Osteoblast (primary cell): ENCODE measurements around the gene CNKSR2. TPM values are rescaled to one million over a fixed set of nuclear protein-coding genes. Genes with fewer than 3 reads are reported as not detected.
"Not testable (repeated sequence)": the region's sequence is repeated elsewhere in the genome, so short reads cannot be mapped to it uniquely, and the experiment has no call there.

Experiments
- DNase-seq: peaks from one replicate; pipeline ENCODE4 v3.0.0; 2011; ENCODE audit warnings: low spot score, mixed read lengths; ENCODE audit not compliant: insufficient read length; ENCODE audit errors: missing footprints
- H2AFZ ChIP-seq: 2 replicates; pipeline ENCODE4 v1.6.0; 2011; ENCODE audit warnings: mild to moderate bottlenecking, low read length
- H3K27ac ChIP-seq: 2 replicates; pipeline ENCODE4 v1.5.1; 2011; ENCODE audit warnings: mild to moderate bottlenecking, low read depth, low read length, moderate library complexity
- H3K27me3 ChIP-seq: 2 replicates; pipeline ENCODE4 v1.6.0; 2012; ENCODE audit warnings: mild to moderate bottlenecking, control low read depth, inconsistent platforms, low read length, moderate library complexity; ENCODE audit not compliant: insufficient read depth
- H3K36me3 ChIP-seq: 2 replicates; pipeline ENCODE4 v1.5.1; 2011; ENCODE audit warnings: mild to moderate bottlenecking, low read length, control low read depth, moderate library complexity; ENCODE audit not compliant: insufficient read depth
- H3K4me1 ChIP-seq: 2 replicates; pipeline ENCODE4 v1.5.1; 2011; ENCODE audit warnings: mild to moderate bottlenecking, low read length, control low read depth, moderate library complexity; ENCODE audit not compliant: insufficient read depth
- H3K4me2 ChIP-seq: 2 replicates; pipeline ENCODE4 v1.6.0; 2011; ENCODE audit warnings: mild to moderate bottlenecking, low read length; ENCODE audit not compliant: insufficient read depth
- H3K4me3 ChIP-seq: fragments of 200-600 bp; sonication (generic); 3 replicates; pipeline ENCODE4 v1.5.1; 2012; ENCODE audit warnings: mild to moderate bottlenecking, low read length, inconsistent platforms; ENCODE audit not compliant: insufficient read depth
- H3K79me2 ChIP-seq: 2 replicates; pipeline ENCODE4 v1.6.0; 2012; ENCODE audit warnings: mild to moderate bottlenecking, low read length, control low read depth, inconsistent platforms; ENCODE audit not compliant: insufficient read depth
- H3K9me3 ChIP-seq: 2 replicates; pipeline ENCODE4 v1.5.1; 2011; ENCODE audit warnings: low read depth, low read length, control low read depth
- H4K20me1 ChIP-seq: 2 replicates; pipeline ENCODE4 v1.6.0; 2012; ENCODE audit warnings: mild to moderate bottlenecking, low read length, control low read depth; ENCODE audit not compliant: insufficient read depth
- total RNA-seq: library from RNA; depleted of rRNA; stranded (reverse); fragments of >200 nt; gene quantifications from 2 replicates; pipeline ENCODE4 v1.2.3, GENCODE V29; 2012
- TF ChIP-seq, protein P1 (sequence below): IDR thresholded peaks from 2 replicates; pipeline ENCODE4 v1.5.1; 2011; ENCODE audit warnings: mild to moderate bottlenecking, low read depth, low read length, moderate library complexity; ENCODE audit errors: extremely low read depth

CNKSR2 gene
- total RNA-seq, 1 donor: 1.8 TPM

DNA sequence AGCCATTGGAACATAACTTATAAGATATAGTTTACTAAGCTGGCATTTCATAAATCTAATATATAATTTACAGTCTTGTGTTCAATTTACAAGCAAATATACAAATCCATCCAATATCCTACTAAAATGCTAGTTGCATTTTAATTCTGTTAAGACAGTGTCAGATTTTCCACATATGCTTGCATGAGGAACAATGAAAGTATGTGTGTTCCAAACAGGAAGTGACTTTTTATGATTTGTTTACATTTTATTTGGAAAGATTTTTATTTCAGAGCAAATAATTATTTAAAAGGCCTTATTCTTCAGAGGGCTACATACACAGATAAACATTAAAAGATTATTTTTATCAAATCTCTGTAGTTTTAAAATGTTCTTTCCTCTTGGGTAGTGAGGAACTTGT, 153.9 kb downstream of the CNKSR2 start:
- H2AFZ ChIP-seq: peak overlapping the region; percentile 21
- no peaks in the 10 kb centered on the region for H3K27me3 ChIP-seq
- H3K27ac ChIP-seq: no peak overlapping the region
- no peaks in the 10 kb centered on the region for H3K4me1 ChIP-seq
- no peak for DNase-seq
- H3K4me2 ChIP-seq: no peak overlapping the region
- H3K4me3 ChIP-seq: no peak overlapping the region
- no peaks in the 10 kb centered on the region for H3K36me3 ChIP-seq
- no peaks in the 10 kb centered on the region for H4K20me1 ChIP-seq
- H3K9me3 ChIP-seq: no peaks in the 10 kb centered on the region
- TF ChIP-seq, protein P1, sequence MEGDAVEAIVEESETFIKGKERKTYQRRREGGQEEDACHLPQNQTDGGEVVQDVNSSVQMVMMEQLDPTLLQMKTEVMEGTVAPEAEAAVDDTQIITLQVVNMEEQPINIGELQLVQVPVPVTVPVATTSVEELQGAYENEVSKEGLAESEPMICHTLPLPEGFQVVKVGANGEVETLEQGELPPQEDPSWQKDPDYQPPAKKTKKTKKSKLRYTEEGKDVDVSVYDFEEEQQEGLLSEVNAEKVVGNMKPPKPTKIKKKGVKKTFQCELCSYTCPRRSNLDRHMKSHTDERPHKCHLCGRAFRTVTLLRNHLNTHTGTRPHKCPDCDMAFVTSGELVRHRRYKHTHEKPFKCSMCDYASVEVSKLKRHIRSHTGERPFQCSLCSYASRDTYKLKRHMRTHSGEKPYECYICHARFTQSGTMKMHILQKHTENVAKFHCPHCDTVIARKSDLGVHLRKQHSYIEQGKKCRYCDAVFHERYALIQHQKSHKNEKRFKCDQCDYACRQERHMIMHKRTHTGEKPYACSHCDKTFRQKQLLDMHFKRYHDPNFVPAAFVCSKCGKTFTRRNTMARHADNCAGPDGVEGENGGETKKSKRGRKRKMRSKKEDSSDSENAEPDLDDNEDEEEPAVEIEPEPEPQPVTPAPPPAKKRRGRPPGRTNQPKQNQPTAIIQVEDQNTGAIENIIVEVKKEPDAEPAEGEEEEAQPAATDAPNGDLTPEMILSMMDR: no peak
- H3K79me2 ChIP-seq: no peaks in the 10 kb centered on the region

DNA sequence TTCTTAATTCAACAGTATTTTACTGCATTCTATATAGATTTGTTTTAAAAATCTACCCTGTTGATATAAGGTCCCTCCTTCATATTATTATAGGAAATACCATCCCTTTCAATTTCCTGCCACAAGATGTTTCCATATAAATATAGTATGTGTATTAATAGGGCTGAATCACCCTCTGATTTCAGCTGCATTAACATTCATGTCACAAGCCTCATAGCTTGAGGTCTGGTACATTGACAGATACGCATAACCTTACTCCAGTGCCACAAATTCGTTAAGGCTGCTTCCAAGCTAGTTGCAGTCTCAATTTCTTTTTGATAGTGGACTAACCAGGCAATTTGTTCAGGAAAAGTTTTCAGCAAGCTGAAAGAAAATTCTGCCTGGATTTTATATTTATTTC, 155.6 kb downstream of the CNKSR2 start:
- peak overlapping the region; percentile 7 for H2AFZ ChIP-seq
- H3K9me3 ChIP-seq: no peaks in the 10 kb centered on the region
- no peaks in the 10 kb centered on the region for H3K4me1 ChIP-seq
- H3K4me3 ChIP-seq: no peak overlapping the region
- peak overlapping the region; percentile 16 for H3K4me2 ChIP-seq
- H3K27ac ChIP-seq: no peak overlapping the region
- no peaks in the 10 kb centered on the region for H3K36me3 ChIP-seq
- TF ChIP-seq, protein P1: no peak
- DNase-seq: no peak
- H3K79me2 ChIP-seq: no peaks in the 10 kb centered on the region
- H4K20me1 ChIP-seq: no peaks in the 10 kb centered on the region
- H3K27me3 ChIP-seq: no peaks in the 10 kb centered on the region

DNA sequence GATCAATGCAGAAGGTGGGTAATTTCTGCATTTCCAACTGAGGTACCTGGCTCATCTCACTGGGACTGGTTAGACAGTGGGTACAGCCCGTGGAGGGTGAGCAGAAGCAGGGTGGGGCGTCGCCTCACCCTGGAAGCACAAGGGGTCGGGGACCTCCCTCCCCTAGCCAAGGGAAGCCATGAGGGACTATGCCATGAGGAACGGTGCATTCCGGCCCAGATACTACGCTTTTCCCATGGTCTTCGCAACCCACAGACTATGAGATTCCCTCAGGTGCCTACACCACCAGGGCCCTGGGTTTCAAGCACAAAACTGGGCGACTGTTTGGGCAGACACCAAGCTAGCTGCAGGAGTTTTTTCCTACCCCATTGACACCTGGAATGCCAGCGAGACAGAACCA, 170.4 kb downstream of the CNKSR2 start:
- H3K4me3 ChIP-seq, H3K36me3 ChIP-seq, H3K4me1 ChIP-seq, H3K9me3 ChIP-seq, H3K4me2 ChIP-seq, H3K27me3 ChIP-seq, DNase-seq, H3K27ac ChIP-seq, H2AFZ ChIP-seq, H3K79me2 ChIP-seq, H4K20me1 ChIP-seq: not testable (repeated sequence)

DNA sequence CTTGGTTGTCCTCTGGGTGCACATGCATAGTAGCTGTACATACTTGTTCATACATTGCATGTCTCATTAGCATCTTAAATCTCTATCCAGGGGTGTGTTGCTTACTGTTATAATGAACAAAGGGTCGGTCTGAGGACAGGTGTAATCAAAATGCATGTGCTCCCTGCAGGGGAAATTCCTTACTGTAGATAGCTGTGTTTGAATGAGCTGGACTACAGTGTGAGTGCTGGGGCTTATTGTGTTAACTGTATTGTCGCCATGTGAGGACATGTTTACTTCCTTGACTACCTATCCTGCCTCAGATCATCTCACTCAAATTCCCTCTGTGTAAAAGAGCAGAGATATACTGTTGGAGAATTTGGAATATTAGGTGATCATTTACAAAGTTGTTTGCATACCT, 185.2 kb downstream of the CNKSR2 start:
- Histone ChIP-seq H3K9me3 (no peaks in the 10 kb centered on the region), H3K4me3 (no peak overlapping the region), H3K79me2 (no peaks in the 10 kb centered on the region), H3K27ac (no peak overlapping the region), H3K27me3 (no peaks in the 10 kb centered on the region), H3K4me2 (no peak overlapping the region), H3K4me1 (no peaks in the 10 kb centered on the region), H4K20me1 (no peaks in the 10 kb centered on the region), H2AFZ (no peak overlapping the region), H3K36me3 (no peaks in the 10 kb centered on the region)
- TF ChIP-seq, protein P1: no peak
- DNase-seq: no peak
